ENCODE data around the gene CREBRF.

CREBRF gene

DNA sequence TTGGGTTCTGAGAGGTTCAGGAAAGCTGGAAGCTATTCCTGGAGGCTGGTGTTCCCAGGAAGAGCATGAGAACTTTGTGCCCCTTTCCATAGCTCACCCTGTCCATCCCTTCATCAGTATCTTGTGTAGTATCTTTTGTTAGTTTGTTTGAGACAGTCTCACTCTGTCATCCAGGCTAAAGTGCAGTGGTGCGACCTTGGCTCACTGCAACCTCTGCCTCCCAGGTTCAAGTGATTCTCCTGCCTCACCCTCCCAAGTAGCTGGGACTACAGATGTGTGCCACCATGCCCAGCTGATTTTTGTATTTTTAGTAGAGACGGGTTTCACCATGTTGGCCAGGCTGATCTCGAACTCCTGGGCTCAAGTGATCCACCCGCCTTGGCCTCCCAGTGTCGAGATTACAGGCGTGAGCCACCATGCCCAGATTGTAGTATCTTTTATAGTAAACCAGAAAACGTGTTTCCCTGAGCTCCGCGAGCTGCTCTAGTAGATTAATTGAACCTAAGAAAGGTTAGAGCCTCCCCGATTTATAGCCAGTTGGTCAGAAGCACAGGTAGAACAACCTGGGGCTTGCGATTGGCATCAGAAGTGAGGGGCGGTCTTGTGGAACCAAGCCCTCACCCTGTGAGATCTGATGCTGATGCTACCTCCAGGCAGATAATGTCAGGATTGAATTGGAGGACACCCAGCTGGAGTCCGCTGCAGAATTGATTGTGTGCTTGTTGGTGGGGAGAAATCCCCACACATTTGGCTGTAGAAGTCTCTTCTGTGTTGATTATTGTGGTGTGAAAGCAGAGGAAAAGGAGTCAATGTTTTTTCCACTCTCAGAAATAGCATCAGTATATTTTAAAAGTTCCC is 40.3 kb upstream of the CREBRF start:
- TF ChIP-seq, protein P1, sequence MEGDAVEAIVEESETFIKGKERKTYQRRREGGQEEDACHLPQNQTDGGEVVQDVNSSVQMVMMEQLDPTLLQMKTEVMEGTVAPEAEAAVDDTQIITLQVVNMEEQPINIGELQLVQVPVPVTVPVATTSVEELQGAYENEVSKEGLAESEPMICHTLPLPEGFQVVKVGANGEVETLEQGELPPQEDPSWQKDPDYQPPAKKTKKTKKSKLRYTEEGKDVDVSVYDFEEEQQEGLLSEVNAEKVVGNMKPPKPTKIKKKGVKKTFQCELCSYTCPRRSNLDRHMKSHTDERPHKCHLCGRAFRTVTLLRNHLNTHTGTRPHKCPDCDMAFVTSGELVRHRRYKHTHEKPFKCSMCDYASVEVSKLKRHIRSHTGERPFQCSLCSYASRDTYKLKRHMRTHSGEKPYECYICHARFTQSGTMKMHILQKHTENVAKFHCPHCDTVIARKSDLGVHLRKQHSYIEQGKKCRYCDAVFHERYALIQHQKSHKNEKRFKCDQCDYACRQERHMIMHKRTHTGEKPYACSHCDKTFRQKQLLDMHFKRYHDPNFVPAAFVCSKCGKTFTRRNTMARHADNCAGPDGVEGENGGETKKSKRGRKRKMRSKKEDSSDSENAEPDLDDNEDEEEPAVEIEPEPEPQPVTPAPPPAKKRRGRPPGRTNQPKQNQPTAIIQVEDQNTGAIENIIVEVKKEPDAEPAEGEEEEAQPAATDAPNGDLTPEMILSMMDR (conservative IDR thresholded peaks at IDR 0.05) = no peak
- peak overlapping the region; percentile 5; the same call in 1 of the 2 replicates for H3K27ac ChIP-seq

DNA sequence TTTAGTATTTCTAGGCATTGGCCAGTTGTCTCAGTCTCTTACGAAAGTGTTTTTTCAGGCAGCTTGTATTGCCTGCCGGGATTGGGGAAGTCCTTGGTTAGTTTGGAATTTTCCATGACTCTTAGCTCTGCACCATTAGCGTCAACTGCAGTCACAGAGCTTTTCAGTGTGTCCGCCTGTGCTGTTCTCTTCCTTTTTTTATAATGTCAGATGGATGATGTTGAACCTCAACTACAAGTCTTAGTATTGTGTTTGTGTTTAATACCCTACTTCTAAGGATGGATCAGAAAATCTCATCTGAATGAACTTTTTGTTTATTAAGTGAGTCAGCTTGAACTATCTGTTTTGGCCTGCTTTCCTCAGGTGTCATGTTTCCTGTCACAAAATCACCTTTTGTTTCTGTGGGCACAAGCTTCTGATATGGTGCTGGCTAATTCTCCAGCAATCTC is 39.5 kb upstream of the CREBRF start:
- peak overlapping the region; percentile 5; the same call in 1 of the 2 replicates for H3K27ac ChIP-seq
- TF ChIP-seq, protein P1 (conservative IDR thresholded peaks at IDR 0.05) = no peak

DNA sequence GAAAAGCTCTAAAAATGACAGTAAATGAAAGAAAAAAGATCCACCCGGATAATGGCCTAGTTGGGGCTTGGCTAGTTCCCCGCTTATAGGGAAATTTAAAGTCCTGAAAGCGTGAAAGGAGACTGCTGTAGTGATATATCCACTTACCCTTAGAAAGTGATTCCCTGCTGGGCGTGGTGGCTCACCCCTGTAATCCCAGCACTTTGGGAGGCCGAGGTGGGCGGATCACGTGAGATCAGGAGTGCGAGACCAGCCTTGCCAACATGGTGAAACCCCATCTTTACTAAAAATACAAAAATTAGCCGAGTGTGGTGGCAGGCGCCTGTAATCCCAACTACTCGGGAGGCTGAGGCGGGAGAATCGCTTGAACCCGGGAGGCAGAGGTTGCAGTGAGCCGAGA is 39.1 kb upstream of the CREBRF start:
- H3K27ac ChIP-seq = peak overlapping the region; percentile 5; the same call in 1 of the 2 replicates

DNA sequence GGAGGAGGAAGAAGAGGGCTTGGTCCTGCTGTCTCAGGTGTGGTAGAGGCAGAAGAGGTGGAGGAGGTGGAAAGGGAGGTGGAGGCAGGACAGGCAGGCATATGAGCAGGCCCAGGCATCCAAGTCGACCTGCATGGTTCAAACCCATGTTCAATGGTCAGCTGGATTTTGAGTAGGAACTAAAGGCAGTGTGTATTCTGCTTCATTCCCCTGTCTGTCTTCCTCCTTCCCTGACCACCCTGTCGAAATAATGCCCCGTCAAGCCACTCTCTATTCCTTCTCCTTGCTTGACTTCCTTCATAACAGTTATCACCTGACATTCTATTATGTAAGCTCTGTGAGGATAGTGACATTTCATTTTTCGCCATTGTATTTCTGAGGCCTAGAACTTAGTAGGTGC is 37.8 kb upstream of the CREBRF start:
- TF ChIP-seq, protein P1 (conservative IDR thresholded peaks at IDR 0.05) = no peak
- no peak overlapping the region for H3K27ac ChIP-seq

DNA sequence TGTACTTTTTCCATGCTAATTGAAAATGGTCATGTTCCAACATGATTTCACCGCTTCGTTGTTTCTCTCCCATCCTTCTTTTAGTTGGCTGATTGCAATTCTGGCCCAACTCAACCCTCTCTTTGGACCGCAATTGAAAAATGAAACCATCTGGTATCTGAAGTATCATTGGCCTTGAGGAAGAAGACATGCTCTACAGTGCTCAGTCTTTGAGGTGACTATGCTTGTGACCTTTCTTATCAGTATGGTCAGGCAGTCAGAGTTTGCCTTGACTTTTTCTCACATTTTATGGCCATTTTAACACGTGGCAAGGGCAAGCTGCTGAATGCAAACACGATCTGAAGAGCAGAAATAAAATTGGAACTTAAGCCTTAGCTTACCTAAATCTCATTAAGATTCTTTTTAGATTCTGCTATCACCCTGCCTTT is 36.0 kb upstream of the CREBRF start:
- H3K27ac ChIP-seq = no peak overlapping the region
- TF ChIP-seq, protein P1 (conservative IDR thresholded peaks at IDR 0.05) = no peak

DNA sequence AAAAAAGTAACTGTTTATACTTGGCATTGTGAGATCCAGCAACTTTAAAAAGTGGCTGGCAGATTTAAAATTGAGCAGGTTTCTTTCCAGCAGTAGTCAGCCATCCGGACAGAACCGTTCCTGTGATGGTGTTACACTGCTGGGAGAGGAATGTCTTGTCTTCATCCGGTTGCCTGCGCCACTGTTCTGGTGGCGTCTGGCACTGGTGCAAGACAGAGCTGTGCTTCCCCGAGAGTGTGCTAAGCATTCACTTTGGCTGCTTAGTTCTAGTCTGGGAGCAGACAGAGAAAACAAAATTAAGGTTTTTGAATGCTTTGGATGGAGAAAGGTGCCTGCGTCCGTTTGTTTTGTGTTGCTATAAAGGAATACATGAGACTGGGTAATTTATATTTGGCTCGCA is 35.5 kb upstream of the CREBRF start:
- H3K27ac ChIP-seq = no peak overlapping the region
- TF ChIP-seq, protein P1 (conservative IDR thresholded peaks at IDR 0.05) = no peak

DNA sequence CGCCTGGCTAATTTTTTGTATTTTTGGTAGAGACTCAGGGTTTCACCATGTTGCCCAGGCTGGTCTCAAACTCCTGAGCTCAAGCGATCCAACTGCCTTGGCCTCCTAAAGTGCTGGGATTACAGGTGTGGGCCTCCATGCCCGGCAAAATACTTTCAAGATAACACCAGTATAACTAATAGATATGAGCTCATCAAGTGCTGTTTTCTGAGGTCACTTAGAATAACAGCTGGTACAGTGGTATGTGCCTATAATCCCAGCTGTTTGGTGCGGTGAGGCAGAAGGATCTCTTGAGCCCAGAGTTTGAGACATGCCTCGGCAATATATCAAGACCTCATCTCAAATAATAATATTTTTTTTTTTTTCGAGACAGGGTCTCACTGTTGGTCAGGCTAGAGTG is 30.5 kb upstream of the CREBRF start:
- TF ChIP-seq, protein P1 (conservative IDR thresholded peaks at IDR 0.05) = no peak
- H3K27ac ChIP-seq = no peak overlapping the region

DNA sequence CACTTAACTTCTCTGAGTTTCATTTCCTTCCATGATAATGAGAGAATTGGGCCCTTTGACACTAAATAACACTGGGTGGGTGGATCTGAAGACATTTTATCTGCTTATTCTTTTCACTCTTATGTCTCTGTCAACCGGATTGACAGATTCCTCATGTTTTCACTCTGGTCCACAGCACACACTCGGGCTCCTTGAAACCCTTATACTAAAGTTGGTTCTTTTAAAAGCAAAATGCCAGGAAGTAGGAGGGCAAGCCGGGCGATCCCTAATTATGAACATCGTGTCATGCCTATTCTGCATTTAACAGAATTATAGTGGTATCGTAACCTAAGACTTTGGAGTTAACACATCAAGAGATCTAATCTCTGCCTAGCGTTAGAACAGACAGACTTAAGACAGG is 28.2 kb upstream of the CREBRF start:
- TF ChIP-seq, protein P1 (conservative IDR thresholded peaks at IDR 0.05) = no peak
- no peak overlapping the region for H3K27ac ChIP-seq

Measured in VCaP (cell line).